GM12878 (cell line): ENCODE results near the gene EEFSEC. TPM values are rescaled to one million over a fixed set of nuclear protein-coding genes. Genes with fewer than 3 reads are reported as not detected.

Experiments used
- ATAC-seq: fragments of 200-7000 bp; cut with Tn5 transposase; 3 replicates; pipeline ENCODE4 v1.9.1; 2020; ENCODE audit warnings: mild to moderate bottlenecking, moderate library complexity
- BruUV-seq: library from RNA; stranded (reverse); fragments of 400-500 nt; replicated peaks from 2 replicates; lab custom pipeline; 2021; lab: Mats Ljungman, UMichigan
- CTCF ChIA-PET: fragments of 300-600 bp; sonication (Branson Sonifier 250); formaldehyde crosslinking; extraction: SDS; loops from one replicate; lab custom pipeline; 2021; ENCODE audit warnings: inconsistent platforms; lab: Yijun Ruan, JAX
- POLR2A ChIA-PET: fragments of 350-600 bp; formaldehyde crosslinking; extraction: SDS; loops from one replicate; lab custom pipeline; 2021; ENCODE audit warnings: inconsistent platforms; lab: Charles Lee
- RAD21 ChIA-PET: fragments of 300-600 bp; sonication (Branson Sonifier 250); formaldehyde crosslinking; loops from one replicate; lab custom pipeline; 2023; ENCODE audit warnings: antibody characterized with exemption; ENCODE audit not compliant: unreplicated experiment; lab: Charles Lee
- SMC1A ChIA-PET: fragments of 300-600 bp; sonication (Branson Sonifier 250); formaldehyde crosslinking; loops from one replicate; lab custom pipeline; 2023; ENCODE audit not compliant: unreplicated experiment, uncharacterized antibody; lab: Charles Lee
- DNase-seq: peaks from one replicate; pipeline ENCODE4 v3.0.0-alpha.2; 2011; ENCODE audit warnings: low read depth, low spot score
- FAIRE-seq: peaks from 3 replicates; lab custom pipeline; 2011; peaks lifted over from hg19 to GRCh38; lab: Jason Lieb, UNC
- H2AFZ ChIP-seq: 2 replicates; pipeline ENCODE4 v1.6.0; 2011; ENCODE audit warnings: low read depth, low read length, control low read depth; ENCODE audit not compliant: control insufficient read depth
- H3K27ac ChIP-seq: 2 replicates; pipeline ENCODE4 v1.5.1; 2011; ENCODE audit warnings: control low read depth; ENCODE audit not compliant: control insufficient read depth, insufficient read depth
- H3K27me3 ChIP-seq, 2 experiments: replicated peaks in 1 of 2; 2 replicates each; pipeline versions ENCODE4 v1.6.0 to v1.6.1; 2011; ENCODE audit warnings: low read length in 1 of 2; ENCODE audit not compliant: control insufficient read depth in 2 of 2, insufficient read depth in 2 of 2
- H3K36me3 ChIP-seq, 2 experiments: 2 replicates each; pipeline ENCODE4 v1.5.1; 2011; ENCODE audit warnings: low read length in 1 of 2; ENCODE audit not compliant: control insufficient read depth in 2 of 2, insufficient read depth in 2 of 2
- H3K4me1 ChIP-seq: 2 replicates; pipeline ENCODE4 v1.6.1; 2011; ENCODE audit warnings: mild to moderate bottlenecking, low read length, moderate library complexity, mixed read lengths; ENCODE audit not compliant: control insufficient read depth, insufficient read depth
- H3K4me2 ChIP-seq: 2 replicates; pipeline ENCODE4 v1.6.0; 2011; ENCODE audit warnings: control low read depth; ENCODE audit not compliant: control insufficient read depth, insufficient read depth
- H3K4me3 ChIP-seq: fragments of 200-600 bp; sonication (generic); 2 replicates; pipeline ENCODE4 v1.5.1; 2016
- H3K79me2 ChIP-seq: 2 replicates; pipeline ENCODE4 v1.6.0; 2011; ENCODE audit warnings: low read length; ENCODE audit not compliant: control insufficient read depth, insufficient read depth
- H3K9ac ChIP-seq: 2 replicates; pipeline ENCODE4 v1.8.0; 2011; ENCODE audit warnings: low read length, control low read depth, mixed read lengths; ENCODE audit not compliant: control insufficient read depth, insufficient read depth
- H3K9me3 ChIP-seq: replicated peaks from 3 replicates; pipeline ENCODE4 v1.5.1; 2011; ENCODE audit warnings: mild to moderate bottlenecking, low read length; ENCODE audit not compliant: control insufficient read depth, insufficient read depth
- H4K20me1 ChIP-seq: 2 replicates; pipeline ENCODE4 v1.6.0; 2011; ENCODE audit not compliant: control insufficient read depth, insufficient read depth
- SREBF2 ChIP-seq: IDR thresholded peaks from 2 replicates; pipeline ENCODE4 v1.6.1; 2012; ENCODE audit warnings: mild to moderate bottlenecking, low read length
- TARDBP ChIP-seq: IDR thresholded peaks from 2 replicates; pipeline ENCODE4 v1.6.1; 2016; ENCODE audit warnings: borderline replicate concordance
- ZBTB40 ChIP-seq: fragments of 450-650 bp; IDR thresholded peaks from 2 replicates; pipeline ENCODE4 v1.6.1; 2016; ENCODE audit warnings: mild to moderate bottlenecking, moderate library complexity, borderline replicate concordance
- WGBS: methylation state at CpG from one replicate; pipeline ENCODE4 v1.1.6; 2016; ENCODE audit warnings: low lambda C conversion rate; ENCODE audit not compliant: insufficient replicate concordance, insufficient coverage; ENCODE audit errors: missing lambda C conversion rate; 5-methylcytosine and 5-hydroxymethylcytosine counted together
- in situ Hi-C: fragments of 300-500 bp; cut with MboI; formaldehyde crosslinking; loops from 9 replicates; pipeline ENCODE4 v1.14.3; 2018; ENCODE audit warnings: mixed read lengths
- intact Hi-C: fragments of 100-400 bp; cut with micrococcal nuclease; formaldehyde crosslinking; loops from one replicate; pipeline ENCODE4 v1.14.2; 2022; ENCODE audit not compliant: unreplicated experiment
- polyA plus RNA-seq, 11 experiments: library from polyadenylated mRNA; depleted of rRNA in 4 of 11; unstranded in 6 of 11; stranded (reverse) in 5 of 11; fragments of >200 nt; fragmentation: Nextera tagmentation in 4 of 11; fragmentation: Illumina TruSeq in 1 of 11; extraction: Ambion mirVana in 4 of 11; extraction: Trizol in 1 of 11; gene quantifications; 1 replicate in 1 of 11; 2 replicates in 10 of 11; pipeline versions ENCODE4 v1.2.1 to v1.2.3, GENCODE V29; 2011 to 2016; ENCODE audit warnings: inconsistent platforms in 2 of 11, missing spikeins in 2 of 11, low read depth in 1 of 11
- total RNA-seq, 4 experiments: library from RNA; depleted of rRNA in 3 of 4; stranded (reverse); fragments of >200 nt in 3 of 4; fragmentation: Illumina TruSeq in 1 of 4; extraction: Trizol in 1 of 4; gene quantifications; 2 replicates each; pipeline versions ENCODE4 v1.2.1 to v1.2.3, GENCODE V29; 2013 to 2021

Gene EEFSEC
- total and polyA plus RNA-seq, 10 of the 15 experiments (the other 5 are each of a cell fraction or from before 2014, with no cell fraction given): 0.29 to 29.1 (median 16.1) TPM

- TF ChIP-seq ZBTB40 (peak; percentile 95), TARDBP (peak; percentile 72; the same call in 1 of the 2 replicates)
Measured at GRCh38 chr3:128153156-128154041, at the start of gene EEFSEC (continued).

- H3K36me3 ChIP-seq: peaks cover 9 to 15% of the 10 kb centered on the region in 2 experiments
- no peaks in the 10 kb centered on the region for H4K20me1 ChIP-seq
- FAIRE-seq (no peak), DNase-seq (no peak), ATAC-seq (no peak)
- no peak overlapping the region for H3K4me3 ChIP-seq
- ChIA-PET POLR2A (no interaction called here), CTCF (no interaction called here), RAD21 (no interaction called here)
- H3K4me1 ChIP-seq: no peaks in the 10 kb centered on the region
- H3K9me3 ChIP-seq: no peaks in the 10 kb centered on the region
- in situ Hi-C loops (no loop called here), intact Hi-C loops (no loop called here)
- no peak overlapping the region for H3K4me2 ChIP-seq
- H3K27me3 ChIP-seq: no peaks in the 10 kb centered on the region
- H3K9ac ChIP-seq: no peak overlapping the region
- no TSS peak for BruUV-seq
- H3K27ac ChIP-seq: no peak overlapping the region
- 95% methylated on average over 8 of the region's 8 CpGs for WGBS
- no peaks in the 10 kb centered on the region for H3K79me2 ChIP-seq
- no peak overlapping the region for H2AFZ ChIP-seq
- no peak for TF ChIP-seq SREBF2
- TF ChIP-seq, all 136 proteins: peak for 0
- SMC1A ChIA-PET: no interaction called here
Measured at GRCh38 chr3:128107834-128108233, 45.4 kb upstream of the EEFSEC start.
